ENCODE results near the gene RAB3A. TPM values are rescaled to one million over a fixed set of nuclear protein-coding genes. Genes with fewer than 3 reads are reported as not detected.

RAB3A gene
- total RNA-seq, 1 donor from 2014 or later: 3.2 TPM

DNA sequence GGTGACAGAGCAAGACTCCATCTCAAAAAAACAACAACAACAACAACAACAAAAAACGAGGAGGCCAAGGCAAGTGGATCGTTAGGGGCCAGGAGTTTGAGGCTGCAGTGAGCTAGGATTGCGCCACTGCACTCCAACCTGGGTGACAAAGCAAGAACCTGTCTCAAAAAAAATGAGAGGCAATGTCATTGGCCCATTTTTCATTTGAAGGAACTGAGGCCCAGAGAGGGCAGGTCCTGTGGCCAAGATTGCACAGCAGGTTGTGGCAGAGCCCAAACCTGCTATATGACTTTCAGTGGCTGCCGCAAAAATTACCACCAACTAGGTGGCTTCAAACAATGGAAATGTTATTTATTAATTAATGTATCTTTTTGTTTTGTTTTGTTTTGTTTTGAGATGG, 45.4 kb downstream of the RAB3A start:
- Mint-ChIP-seq H3K9me3 (ENCODE audit: unreplicated experiment) (no peaks in the 10 kb centered on the region), H3K27ac (ENCODE audit: unreplicated experiment) (no peak overlapping the region), H3K27me3 (ENCODE audit: unreplicated experiment) (no peaks in the 10 kb centered on the region), H3K4me3 (ENCODE audit: unreplicated experiment) (no peak overlapping the region), H3K36me3 (ENCODE audit: unreplicated experiment) (peaks cover 4% of the 10 kb centered on the region), H3K4me1 (ENCODE audit: unreplicated experiment) (peaks cover 48% of the 10 kb centered on the region)
- no peak for DNase-seq (ENCODE audit: extremely low spot score, unreplicated experiment)
- TF ChIP-seq, protein P1, sequence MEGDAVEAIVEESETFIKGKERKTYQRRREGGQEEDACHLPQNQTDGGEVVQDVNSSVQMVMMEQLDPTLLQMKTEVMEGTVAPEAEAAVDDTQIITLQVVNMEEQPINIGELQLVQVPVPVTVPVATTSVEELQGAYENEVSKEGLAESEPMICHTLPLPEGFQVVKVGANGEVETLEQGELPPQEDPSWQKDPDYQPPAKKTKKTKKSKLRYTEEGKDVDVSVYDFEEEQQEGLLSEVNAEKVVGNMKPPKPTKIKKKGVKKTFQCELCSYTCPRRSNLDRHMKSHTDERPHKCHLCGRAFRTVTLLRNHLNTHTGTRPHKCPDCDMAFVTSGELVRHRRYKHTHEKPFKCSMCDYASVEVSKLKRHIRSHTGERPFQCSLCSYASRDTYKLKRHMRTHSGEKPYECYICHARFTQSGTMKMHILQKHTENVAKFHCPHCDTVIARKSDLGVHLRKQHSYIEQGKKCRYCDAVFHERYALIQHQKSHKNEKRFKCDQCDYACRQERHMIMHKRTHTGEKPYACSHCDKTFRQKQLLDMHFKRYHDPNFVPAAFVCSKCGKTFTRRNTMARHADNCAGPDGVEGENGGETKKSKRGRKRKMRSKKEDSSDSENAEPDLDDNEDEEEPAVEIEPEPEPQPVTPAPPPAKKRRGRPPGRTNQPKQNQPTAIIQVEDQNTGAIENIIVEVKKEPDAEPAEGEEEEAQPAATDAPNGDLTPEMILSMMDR (IDR thresholded peaks at IDR 0.05): no peak

DNA sequence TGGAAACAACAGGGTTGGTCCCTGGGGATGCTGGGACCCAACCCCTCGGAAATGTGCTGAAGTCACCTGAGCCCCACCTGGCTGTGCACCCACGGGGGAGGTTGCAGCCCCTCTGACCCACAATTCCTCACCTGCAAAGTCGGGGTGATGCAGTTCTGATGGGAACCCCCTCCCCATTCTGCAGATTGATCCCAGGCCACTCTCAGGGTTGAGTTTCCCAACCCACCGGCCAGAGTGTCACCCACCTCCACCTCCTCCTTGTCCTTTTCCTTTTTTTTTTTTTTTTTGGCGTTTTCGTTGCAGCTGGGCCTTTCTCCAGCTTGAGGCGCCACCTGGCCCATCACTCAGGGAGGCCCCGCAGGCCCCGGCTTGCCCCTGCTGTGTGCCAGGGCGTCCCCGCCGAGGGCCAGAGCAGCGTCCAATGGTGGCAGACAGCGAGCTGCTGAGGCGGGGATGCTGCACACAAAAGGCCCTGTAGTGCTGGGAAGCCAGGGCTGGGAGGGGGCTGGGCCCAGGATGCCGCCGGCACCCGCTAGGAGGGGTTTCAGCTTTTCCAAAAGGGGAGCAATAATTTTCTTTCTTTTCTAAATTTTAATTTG, 46.3 kb downstream of the RAB3A start:
- TF ChIP-seq, protein P1 (IDR thresholded peaks at IDR 0.05): no peak
- H3K36me3 Mint-ChIP-seq (ENCODE audit: unreplicated experiment): no peaks in the 10 kb centered on the region
- no peaks in the 10 kb centered on the region for H3K9me3 Mint-ChIP-seq (ENCODE audit: unreplicated experiment)
- DNase-seq (ENCODE audit: extremely low spot score, unreplicated experiment): no peak
- no peaks in the 10 kb centered on the region for H3K27me3 Mint-ChIP-seq (ENCODE audit: unreplicated experiment)
- H3K4me1 Mint-ChIP-seq (ENCODE audit: unreplicated experiment): peaks cover 48% of the 10 kb centered on the region
- H3K27ac Mint-ChIP-seq (ENCODE audit: unreplicated experiment): peak overlapping the region; percentile 67
- no peak overlapping the region for H3K4me3 Mint-ChIP-seq (ENCODE audit: unreplicated experiment)

- Mint-ChIP-seq H3K27me3 (ENCODE audit: unreplicated experiment) (no peaks in the 10 kb centered on the region), H3K4me3 (ENCODE audit: unreplicated experiment) (no peak overlapping the region), H3K4me1 (ENCODE audit: unreplicated experiment) (peaks cover 54% of the 10 kb centered on the region), H3K27ac (ENCODE audit: unreplicated experiment) (peak overlapping the region; percentile 67), H3K9me3 (ENCODE audit: unreplicated experiment) (no peaks in the 10 kb centered on the region), H3K36me3 (ENCODE audit: unreplicated experiment) (no peaks in the 10 kb centered on the region)
- DNase-seq (ENCODE audit: extremely low spot score, unreplicated experiment): peak; percentile 93
- TF ChIP-seq, protein P1 (IDR thresholded peaks at IDR 0.05): no peak
These were observed 46.9 kb downstream of the RAB3A start for GRCh38 chr19:18156841-18157464.

- Mint-ChIP-seq H3K27me3 (ENCODE audit: unreplicated experiment) (no peaks in the 10 kb centered on the region), H3K9me3 (ENCODE audit: unreplicated experiment) (no peaks in the 10 kb centered on the region), H3K4me1 (ENCODE audit: unreplicated experiment) (peaks cover 56% of the 10 kb centered on the region), H3K4me3 (ENCODE audit: unreplicated experiment) (peak overlapping the region; percentile 38), H3K27ac (ENCODE audit: unreplicated experiment) (peak overlapping the region; percentile 67), H3K36me3 (ENCODE audit: unreplicated experiment) (no peaks in the 10 kb centered on the region)
- no peak for DNase-seq (ENCODE audit: extremely low spot score, unreplicated experiment)
- TF ChIP-seq, protein P1 (IDR thresholded peaks at IDR 0.05): no peak
These were observed 47.6 kb downstream of the RAB3A start for GRCh38 chr19:18156268-18156667.

All from osteocyte (in vitro differentiated cells).